Measurements from ENCODE around the gene CHRNA9. TPM values are rescaled to one million over a fixed set of nuclear protein-coding genes. Genes with fewer than 3 reads are reported as not detected.
"Not testable (repeated sequence)": the region's sequence is repeated elsewhere in the genome, so short reads cannot be mapped to it uniquely, and the experiment has no call there.

The CHRNA9 gene
- total and polyA plus RNA-seq, 2 experiments from 2014 or later: 0.58 to 5.7 TPM

- TF ChIP-seq REST (IDR thresholded peaks at IDR 0.05; ENCODE audit: unreplicated experiment) (no peak), CREB1 (CRISPR knock-in tag; IDR thresholded peaks at IDR 0.05; ENCODE audit: low read depth) (no peak)
Observed at GRCh38 chr4:40289366-40290188, 45.6 kb upstream of the CHRNA9 start (continued).

- H3K4me2 ChIP-seq; H3K27me3 Mint-ChIP-seq (ENCODE audit: insufficient read depth, low read depth, poor library complexity); H3K4me3 Mint-ChIP-seq; H4K20me1 ChIP-seq (replicated peaks; ENCODE audit: insufficient read depth); DNase-seq (ENCODE audit: low spot score); H3K9me3 Mint-ChIP-seq; ATAC-seq; H3K27me3 ChIP-seq (ENCODE audit: insufficient read depth); H3K27ac ChIP-seq (ENCODE audit: low read depth); H3K36me3 Mint-ChIP-seq (ENCODE audit: low read depth); H3K4me1 ChIP-seq (ENCODE audit: insufficient read depth); H3K27ac Mint-ChIP-seq; H3K36me3 ChIP-seq (ENCODE audit: insufficient read depth); H3K79me2 ChIP-seq (replicated peaks; ENCODE audit: insufficient read depth); H3K4me3 ChIP-seq; H3F3A ChIP-seq (replicated peaks; ENCODE audit: low read depth): not testable (repeated sequence)
- H3K4me1 Mint-ChIP-seq: peaks cover 15% of the 10 kb centered on the region
- Histone ChIP-seq H2AFZ (0 out of 2 replicates have a peak overlapping the region, but pooled peaks have one; percentile 47), H3K9me2 (ENCODE audit: insufficient read depth) (peaks cover 20% of the 10 kb centered on the region; the same call in 1 of the 2 replicates)
Observed at GRCh38 chr4:40290611-40291186, 44.4 kb upstream of the CHRNA9 start.

GRCh38 chr4:40292313-40292759, 42.8 kb upstream of the CHRNA9 start:
- no peaks in the 10 kb centered on the region for H3K79me2 ChIP-seq (replicated peaks; ENCODE audit: insufficient read depth)
- TF ChIP-seq ZNF331 (CRISPR knock-in tag; IDR thresholded peaks at IDR 0.05; ENCODE audit: low read depth) (no peak), ZNF462 (CRISPR knock-in tag; IDR thresholded peaks at IDR 0.05) (no peak), EZH2phosphoT487 (IDR thresholded peaks at IDR 0.05; ENCODE audit: unreplicated experiment) (no peak), ETS1 (IDR thresholded peaks at IDR 0.05) (peak; percentile 89), NANOG (IDR thresholded peaks at IDR 0.05; ENCODE audit: borderline replicate concordance) (0 out of 2 replicates have a peak, but pooled peaks have one; percentile 19)

More at GRCh38 chr4:40292313-40292759, 42.8 kb upstream of the CHRNA9 start:
- H3K9me3 Mint-ChIP-seq: peaks cover 4% of the 10 kb centered on the region; the same call in 2 of the 3 replicates
- 0 out of 2 replicates have a peak, but pooled peaks cover 2% of the 10 kb centered on the region for H3F3A ChIP-seq (replicated peaks; ENCODE audit: low read depth)
- H3K27ac Mint-ChIP-seq: no peak overlapping the region
- peak overlapping the region; percentile 90 for H2AFZ ChIP-seq
- H3K36me3 ChIP-seq (ENCODE audit: insufficient read depth): no peaks in the 10 kb centered on the region
- peaks cover 15% of the 10 kb centered on the region for H3K4me1 Mint-ChIP-seq
- H3K4me1 ChIP-seq (ENCODE audit: insufficient read depth): no peaks in the 10 kb centered on the region; the same call in 1 of the 2 replicates
- H3K27me3 Mint-ChIP-seq (ENCODE audit: insufficient read depth, low read depth, poor library complexity): peaks cover 6% of the 10 kb centered on the region
- H3K9me2 ChIP-seq (ENCODE audit: insufficient read depth): peaks cover 20% of the 10 kb centered on the region; the same call in 1 of the 2 replicates
- peak; percentile 58 for DNase-seq (ENCODE audit: low spot score)
- no peak overlapping the region for H3K4me3 Mint-ChIP-seq
- no peaks in the 10 kb centered on the region for H3K27me3 ChIP-seq (ENCODE audit: insufficient read depth)
- ATAC-seq: peak; percentile 76
- H3K4me2 ChIP-seq: no peak overlapping the region
- H3K4me3 ChIP-seq: no peak overlapping the region
- H3K27ac ChIP-seq (ENCODE audit: low read depth): no peak overlapping the region
- H3K36me3 Mint-ChIP-seq (ENCODE audit: low read depth): peaks cover 8% of the 10 kb centered on the region; the same call in 2 of the 3 replicates
- no peaks in the 10 kb centered on the region for H4K20me1 ChIP-seq (replicated peaks; ENCODE audit: insufficient read depth)
